T-helper 2 cell treated with Interferon-gamma antibody and Interleukin-4, amounts not matched to agents 5 μg/mL and 100 μg/mL, for 36 hours (primary cell): Measurements from ENCODE around the gene CRYAB.

Experiments
- DNase-seq: peaks from one replicate; pipeline ENCODE4 v3.0.0; 2021; ENCODE audit warnings: low spot score
- H3K27ac Mint-ChIP-seq: one replicate; pipeline ENCODE4 v1.8.0; 2021; ENCODE audit warnings: mild to moderate bottlenecking, mixed read lengths
- H3K27me3 Mint-ChIP-seq: one replicate; pipeline ENCODE4 v1.8.0; 2021; ENCODE audit warnings: low read depth, mixed read lengths
- H3K36me3 Mint-ChIP-seq: one replicate; pipeline ENCODE4 v1.8.0; 2021; ENCODE audit warnings: low read depth, mixed read lengths
- H3K4me1 Mint-ChIP-seq: one replicate; pipeline ENCODE4 v1.8.0; 2021; ENCODE audit warnings: low read depth, mixed read lengths
- H3K4me3 Mint-ChIP-seq: one replicate; pipeline ENCODE4 v1.8.0; 2022; ENCODE audit warnings: mild to moderate bottlenecking, moderate library complexity, mixed read lengths
- H3K9me3 Mint-ChIP-seq: one replicate; pipeline ENCODE4 v1.8.0; 2021; ENCODE audit warnings: mixed read lengths

CRYAB gene

DNA sequence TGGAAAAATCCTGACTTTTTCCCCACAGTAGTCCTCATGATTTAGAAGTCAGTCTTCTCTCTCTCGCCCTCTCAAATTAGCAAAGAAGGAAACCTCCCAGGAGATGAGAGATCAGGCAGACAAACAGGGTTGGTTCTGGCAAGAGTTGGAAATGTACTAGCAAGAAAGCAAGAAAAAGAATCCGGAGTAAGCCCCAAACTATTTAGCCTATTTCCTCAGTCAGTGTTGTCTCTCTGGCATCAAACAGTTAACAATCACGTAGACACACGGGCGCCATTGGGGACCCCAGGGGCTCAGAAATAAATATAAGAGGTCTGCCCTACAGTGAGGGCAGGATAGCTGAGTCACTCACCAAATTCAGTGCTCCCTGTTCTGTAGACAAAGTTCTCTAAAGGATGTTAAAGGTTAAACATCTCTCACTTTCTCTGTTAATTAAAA lies 11.8 kb upstream of the CRYAB start:
- H3K27ac Mint-ChIP-seq, result no peak overlapping the region
- H3K36me3 Mint-ChIP-seq, result no peaks in the 10 kb centered on the region
- H3K4me3 Mint-ChIP-seq, result no peak overlapping the region
- no peaks in the 10 kb centered on the region for H3K9me3 Mint-ChIP-seq
- H3K4me1 Mint-ChIP-seq, result peaks cover 15% of the 10 kb centered on the region
- DNase-seq, result no peak
- H3K27me3 Mint-ChIP-seq, result peaks cover 16% of the 10 kb centered on the region

DNA sequence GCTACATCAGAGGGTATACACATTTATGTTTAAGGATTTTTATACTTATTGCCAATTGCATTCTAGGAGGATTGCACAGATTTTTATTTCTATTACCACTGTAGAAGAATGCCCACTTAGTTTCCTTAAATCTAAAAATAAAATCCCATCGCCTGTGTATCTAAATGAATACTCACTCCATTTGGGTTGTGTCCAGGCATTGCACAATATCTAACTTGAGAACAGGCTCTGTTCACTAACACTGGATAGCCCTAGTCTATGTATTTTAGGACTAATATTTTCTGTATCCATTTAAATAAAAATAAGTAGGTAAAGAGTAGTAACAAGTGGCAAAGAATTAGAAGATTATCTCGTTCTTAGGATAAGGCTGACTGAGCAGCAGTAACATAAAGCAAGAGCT lies 11.2 kb upstream of the CRYAB start:
- DNase-seq, result no peak
- Mint-ChIP-seq H3K27ac (no peak overlapping the region), H3K9me3 (no peaks in the 10 kb centered on the region), H3K4me1 (peaks cover 15% of the 10 kb centered on the region), H3K4me3 (no peak overlapping the region), H3K27me3 (peaks cover 16% of the 10 kb centered on the region), H3K36me3 (no peaks in the 10 kb centered on the region)

DNA sequence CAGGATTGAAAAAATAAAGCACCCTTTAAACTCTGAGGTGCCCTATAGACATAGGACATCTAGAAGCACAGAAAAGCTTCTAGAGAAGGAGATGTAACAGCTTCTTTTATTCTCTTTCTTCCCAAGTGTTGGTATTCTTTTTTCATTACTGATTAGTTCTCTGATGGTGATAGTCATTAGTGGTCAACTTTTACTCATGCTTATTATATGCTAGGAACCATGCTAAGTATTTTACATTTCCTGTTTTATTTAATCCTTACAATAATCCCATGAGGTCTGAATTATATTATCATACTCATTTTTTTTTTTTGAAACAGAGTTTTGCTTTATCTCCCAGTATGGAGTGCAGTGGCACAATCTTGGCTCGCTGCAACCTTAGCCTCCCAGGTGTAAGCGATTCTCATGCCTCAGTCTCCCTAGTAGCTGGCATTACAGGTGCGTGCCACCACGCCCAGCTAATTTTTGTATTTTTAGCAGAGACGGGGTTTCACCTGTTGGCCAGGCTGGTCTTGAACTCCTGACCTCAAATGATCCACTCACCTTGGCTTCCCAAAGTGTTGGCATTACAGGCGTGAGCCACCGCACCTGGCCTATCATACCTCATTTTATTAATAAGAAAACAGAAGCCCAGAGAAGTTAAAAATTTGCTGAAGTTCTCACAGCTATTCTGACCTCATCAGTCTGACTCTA lies 10.1 kb upstream of the CRYAB start:
- H3K36me3 Mint-ChIP-seq, result no peaks in the 10 kb centered on the region
- no peak for DNase-seq
- H3K4me3 Mint-ChIP-seq, result no peak overlapping the region
- peaks cover 22% of the 10 kb centered on the region for H3K27me3 Mint-ChIP-seq
- no peaks in the 10 kb centered on the region for H3K9me3 Mint-ChIP-seq
- H3K27ac Mint-ChIP-seq, result no peak overlapping the region
- H3K4me1 Mint-ChIP-seq, result peaks cover 10% of the 10 kb centered on the region

DNA sequence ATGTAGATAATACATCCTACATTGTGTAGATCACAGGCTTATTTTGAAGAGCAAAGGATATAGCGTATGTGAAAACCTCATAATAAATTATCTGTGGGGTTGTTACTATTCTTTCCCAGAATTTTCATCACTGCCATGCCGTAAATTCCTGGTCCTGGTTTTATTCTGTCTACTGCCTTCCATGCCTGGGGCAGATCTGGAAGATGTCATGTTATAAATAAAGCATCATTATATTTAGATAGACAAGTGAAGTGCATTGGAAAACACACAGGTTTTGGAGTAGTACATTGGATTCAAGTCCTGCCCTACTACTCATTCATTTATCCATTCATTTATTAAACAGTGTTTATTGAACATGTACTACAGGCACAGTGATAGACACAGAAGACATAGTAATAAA lies 9.3 kb upstream of the CRYAB start:
- DNase-seq, result no peak
- Mint-ChIP-seq H3K27ac (no peak overlapping the region), H3K36me3 (no peaks in the 10 kb centered on the region), H3K9me3 (no peaks in the 10 kb centered on the region), H3K4me1 (peaks cover 3% of the 10 kb centered on the region), H3K27me3 (peaks cover 29% of the 10 kb centered on the region), H3K4me3 (no peak overlapping the region)

DNA sequence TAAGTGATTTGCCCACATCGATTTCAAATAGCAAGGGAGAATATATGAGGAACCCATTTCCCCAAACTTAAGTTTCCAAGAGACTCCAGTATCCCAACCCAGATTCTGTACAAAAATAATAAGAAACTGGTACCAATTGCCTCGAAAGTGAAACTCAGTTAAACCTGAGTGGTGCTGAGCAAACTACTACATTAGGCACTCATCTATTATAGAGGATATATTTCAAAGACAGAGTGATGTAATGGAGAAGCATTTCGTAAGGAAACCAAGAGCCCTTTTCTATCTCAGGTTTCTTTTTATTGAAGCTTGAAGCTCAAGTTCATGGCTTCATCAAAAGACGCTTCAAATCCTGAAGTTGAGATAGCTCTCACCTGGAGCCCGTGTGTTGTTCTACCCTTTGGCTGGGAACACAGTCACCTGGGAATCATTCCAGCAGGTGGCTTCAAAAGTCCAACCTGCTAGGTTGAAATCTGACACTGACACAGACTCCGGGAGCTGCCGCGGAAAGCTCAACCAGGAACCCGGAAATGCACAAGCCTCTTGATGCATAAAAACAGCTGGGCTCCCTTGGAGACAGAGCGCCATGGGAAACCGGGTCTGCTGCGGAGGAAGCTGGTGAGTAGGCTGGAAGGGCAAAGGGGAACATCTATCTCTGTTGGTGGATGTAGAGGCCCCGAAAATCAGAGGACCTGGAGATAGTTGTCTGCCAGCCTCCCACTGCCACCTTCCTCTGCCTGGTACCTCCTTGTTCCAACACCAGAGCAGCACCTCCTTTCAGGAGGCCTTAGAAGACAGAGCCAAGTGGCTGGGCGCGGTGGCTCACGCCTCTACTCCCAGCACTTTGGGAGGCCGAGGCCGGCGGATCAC lies 7.1 kb upstream of the CRYAB start, which contains the start of gene C11orf52:
Gene C11orf52, plus strand, starts transcription at position 524 of the 867 bp plus-strand sequence. Its CDS starts 60 bp downstream, at position 584.
- H3K27ac Mint-ChIP-seq, result no peak within 1 kb of the TSS
- peaks cover 44% of the 10 kb centered on the region for H3K27me3 Mint-ChIP-seq
- DNase-seq, result no peak
- H3K4me3 Mint-ChIP-seq, result no peak within 1 kb of the TSS
- H3K36me3 Mint-ChIP-seq, result no peaks in the 10 kb centered on the region
- H3K9me3 Mint-ChIP-seq, result no peaks in the 10 kb centered on the region
- no peaks in the 10 kb centered on the region for H3K4me1 Mint-ChIP-seq

DNA sequence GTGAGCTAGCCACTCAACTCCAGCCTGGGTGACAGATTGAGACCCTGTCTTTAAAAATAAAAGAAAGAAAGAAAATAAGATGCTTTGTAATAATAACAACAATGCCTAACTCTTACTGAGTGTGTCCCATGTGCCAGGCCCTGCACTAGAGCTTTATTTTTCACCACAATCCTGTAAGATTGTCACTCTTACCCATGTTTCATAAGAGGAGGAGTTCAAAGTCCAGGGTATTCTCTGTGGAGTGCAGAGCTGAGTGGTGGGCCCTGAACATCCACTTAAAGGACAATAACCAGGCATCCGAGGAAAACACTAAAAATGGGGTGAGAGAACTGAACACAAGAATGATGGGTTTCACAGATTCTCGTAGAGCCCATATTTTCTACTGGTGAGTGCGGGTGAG lies 6.2 kb upstream of the CRYAB start:
- no peaks in the 10 kb centered on the region for H3K9me3 Mint-ChIP-seq
- no peak for DNase-seq
- no peaks in the 10 kb centered on the region for H3K4me1 Mint-ChIP-seq
- H3K27ac Mint-ChIP-seq, result no peak overlapping the region
- H3K4me3 Mint-ChIP-seq, result no peak overlapping the region
- H3K36me3 Mint-ChIP-seq, result no peaks in the 10 kb centered on the region
- H3K27me3 Mint-ChIP-seq, result peaks cover 51% of the 10 kb centered on the region

DNA sequence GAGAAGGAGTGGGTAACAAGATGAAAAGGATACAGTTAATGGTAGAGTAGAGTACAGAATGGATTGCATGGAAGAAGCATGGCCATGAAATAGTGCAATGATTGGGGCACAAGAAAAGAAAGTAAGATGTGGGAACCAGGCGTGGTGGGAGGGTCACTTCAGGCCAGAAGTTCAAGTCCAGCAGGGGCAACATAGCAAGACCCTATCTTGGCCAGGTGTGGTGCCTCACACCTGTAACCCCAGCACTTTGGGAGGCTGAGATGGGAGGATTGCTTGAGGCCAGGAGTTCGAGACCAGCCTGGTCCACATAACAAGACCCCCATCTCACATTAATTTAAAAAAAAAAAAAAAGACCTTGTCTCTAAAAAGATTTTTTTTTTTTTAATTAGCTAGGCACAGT lies 5.7 kb upstream of the CRYAB start:
- Mint-ChIP-seq H3K36me3 (no peaks in the 10 kb centered on the region), H3K4me1 (no peaks in the 10 kb centered on the region), H3K9me3 (no peaks in the 10 kb centered on the region), H3K27me3 (peaks cover 51% of the 10 kb centered on the region), H3K4me3 (no peak overlapping the region), H3K27ac (no peak overlapping the region)
- no peak for DNase-seq

DNA sequence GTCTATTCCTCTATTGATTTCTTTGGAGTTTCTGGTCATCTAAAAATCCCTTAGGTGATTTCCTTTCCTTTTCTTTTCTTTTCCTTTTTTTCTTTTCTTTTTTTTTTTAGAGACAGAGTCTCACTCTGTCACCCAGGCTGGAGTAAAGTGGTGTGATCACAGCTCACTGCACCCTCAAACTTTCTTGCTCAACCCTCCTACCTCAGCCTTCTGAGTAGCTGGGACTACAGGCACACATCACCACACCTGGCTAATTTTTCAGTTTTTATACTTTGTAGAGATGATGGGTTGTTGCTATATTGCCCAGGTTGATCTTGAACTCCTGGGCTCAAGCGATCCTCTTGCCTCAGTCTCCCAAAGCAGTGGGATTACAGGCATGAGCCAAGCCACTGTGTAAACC lies 5.2 kb upstream of the CRYAB start:
- Mint-ChIP-seq H3K4me1 (no peaks in the 10 kb centered on the region), H3K27ac (no peak overlapping the region), H3K4me3 (no peak overlapping the region), H3K9me3 (no peaks in the 10 kb centered on the region), H3K27me3 (peaks cover 53% of the 10 kb centered on the region), H3K36me3 (no peaks in the 10 kb centered on the region)
- DNase-seq, result no peak

DNA sequence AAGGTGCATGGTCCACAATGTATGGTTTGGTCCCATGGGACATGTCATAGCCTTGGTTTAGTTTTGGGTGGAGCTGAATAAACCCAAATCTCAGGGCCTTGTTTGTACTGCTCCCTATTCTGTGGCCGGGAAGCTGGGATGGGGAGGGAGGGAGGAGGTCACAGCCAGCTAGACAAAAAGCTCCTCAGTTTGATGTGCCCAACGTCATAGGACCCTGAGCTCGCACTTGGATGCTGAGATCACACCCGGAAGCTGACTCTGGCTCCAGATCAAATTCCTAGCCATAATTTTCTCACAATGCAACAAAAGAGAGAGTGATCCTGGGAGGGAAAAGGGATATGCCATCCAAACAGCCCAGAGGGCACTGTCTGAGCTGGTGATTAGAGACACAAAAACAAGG lies 2.4 kb upstream of the CRYAB start:
- Mint-ChIP-seq H3K36me3 (no peaks in the 10 kb centered on the region), H3K27ac (no peak overlapping the region), H3K4me1 (no peaks in the 10 kb centered on the region), H3K9me3 (no peaks in the 10 kb centered on the region), H3K4me3 (no peak overlapping the region), H3K27me3 (peaks cover 61% of the 10 kb centered on the region)
- DNase-seq, result no peak

DNA sequence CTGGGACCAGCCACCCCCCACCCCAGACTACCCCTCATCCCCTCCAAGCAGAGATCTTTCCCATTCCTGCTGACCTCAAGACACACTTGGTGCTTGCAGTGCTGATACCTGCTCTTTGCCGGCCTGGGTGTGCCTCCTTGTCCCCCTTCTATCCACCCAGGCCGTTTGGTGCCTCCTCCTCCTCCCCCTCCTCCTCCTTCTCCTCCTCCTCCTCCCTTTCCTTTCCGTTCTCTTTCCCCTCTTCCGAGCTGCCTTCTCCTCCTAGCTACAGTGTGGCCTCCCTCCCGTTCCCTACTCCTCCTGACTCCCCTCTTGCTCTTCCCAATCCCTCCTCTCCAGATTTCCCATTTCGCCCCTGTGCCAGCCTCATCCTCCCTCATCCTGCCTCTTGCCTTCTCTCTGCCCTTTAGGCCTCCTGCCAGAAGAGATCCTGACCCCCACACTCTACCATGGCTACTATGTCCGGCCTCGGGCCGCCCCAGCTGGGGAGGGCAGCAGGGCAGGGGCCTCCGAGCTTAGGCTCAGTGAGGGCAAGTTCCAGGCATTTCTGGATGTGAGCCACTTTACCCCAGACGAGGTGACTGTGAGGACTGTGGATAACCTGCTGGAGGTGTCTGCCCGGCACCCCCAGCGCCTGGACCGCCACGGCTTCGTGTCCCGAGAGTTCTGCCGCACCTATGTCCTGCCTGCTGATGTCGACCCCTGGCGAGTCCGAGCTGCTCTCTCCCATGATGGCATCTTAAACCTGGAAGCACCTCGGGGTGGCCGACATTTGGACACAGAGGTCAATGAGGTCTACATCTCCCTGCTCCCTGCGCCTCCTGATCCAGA lies 1.7 kb upstream of the CRYAB start:
- no peak overlapping the region for H3K4me3 Mint-ChIP-seq
- peaks cover 66% of the 10 kb centered on the region for H3K27me3 Mint-ChIP-seq
- no peaks in the 10 kb centered on the region for H3K4me1 Mint-ChIP-seq
- H3K27ac Mint-ChIP-seq, result no peak overlapping the region
- H3K9me3 Mint-ChIP-seq, result no peaks in the 10 kb centered on the region
- DNase-seq, result no peak
- no peaks in the 10 kb centered on the region for H3K36me3 Mint-ChIP-seq

DNA sequence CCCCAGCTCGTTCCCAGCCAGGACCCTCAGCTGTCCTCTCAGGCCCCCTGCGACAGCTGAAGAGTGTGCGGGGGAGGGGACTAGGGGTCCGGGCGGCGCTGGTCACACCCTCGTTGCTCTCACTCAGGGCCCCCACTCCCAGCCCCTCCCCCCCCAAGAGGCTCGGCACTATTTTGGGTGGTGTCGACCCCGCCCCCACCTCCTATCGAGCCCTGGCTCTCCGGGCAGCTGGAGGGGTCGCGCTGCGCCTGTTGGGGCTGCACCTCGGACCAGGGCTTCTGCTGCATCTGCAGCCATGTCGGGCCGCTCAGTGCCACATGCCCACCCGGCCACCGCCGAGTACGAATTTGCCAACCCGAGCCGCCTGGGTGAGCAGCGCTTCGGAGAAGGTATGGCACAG lies 965 bp upstream of the CRYAB start, which contains the start of gene HSPB2:
Gene HSPB2, plus strand, starts transcription at position 200 of the 400 bp plus-strand sequence. Its CDS starts 96 bp downstream, at position 296.
- no peak within 1 kb of the TSS for H3K4me3 Mint-ChIP-seq
- H3K36me3 Mint-ChIP-seq, result no peaks in the 10 kb centered on the region
- peaks cover 66% of the 10 kb centered on the region for H3K27me3 Mint-ChIP-seq
- no peak for DNase-seq
- H3K9me3 Mint-ChIP-seq, result no peaks in the 10 kb centered on the region
- H3K27ac Mint-ChIP-seq, result no peak within 1 kb of the TSS
- no peaks in the 10 kb centered on the region for H3K4me1 Mint-ChIP-seq

DNA sequence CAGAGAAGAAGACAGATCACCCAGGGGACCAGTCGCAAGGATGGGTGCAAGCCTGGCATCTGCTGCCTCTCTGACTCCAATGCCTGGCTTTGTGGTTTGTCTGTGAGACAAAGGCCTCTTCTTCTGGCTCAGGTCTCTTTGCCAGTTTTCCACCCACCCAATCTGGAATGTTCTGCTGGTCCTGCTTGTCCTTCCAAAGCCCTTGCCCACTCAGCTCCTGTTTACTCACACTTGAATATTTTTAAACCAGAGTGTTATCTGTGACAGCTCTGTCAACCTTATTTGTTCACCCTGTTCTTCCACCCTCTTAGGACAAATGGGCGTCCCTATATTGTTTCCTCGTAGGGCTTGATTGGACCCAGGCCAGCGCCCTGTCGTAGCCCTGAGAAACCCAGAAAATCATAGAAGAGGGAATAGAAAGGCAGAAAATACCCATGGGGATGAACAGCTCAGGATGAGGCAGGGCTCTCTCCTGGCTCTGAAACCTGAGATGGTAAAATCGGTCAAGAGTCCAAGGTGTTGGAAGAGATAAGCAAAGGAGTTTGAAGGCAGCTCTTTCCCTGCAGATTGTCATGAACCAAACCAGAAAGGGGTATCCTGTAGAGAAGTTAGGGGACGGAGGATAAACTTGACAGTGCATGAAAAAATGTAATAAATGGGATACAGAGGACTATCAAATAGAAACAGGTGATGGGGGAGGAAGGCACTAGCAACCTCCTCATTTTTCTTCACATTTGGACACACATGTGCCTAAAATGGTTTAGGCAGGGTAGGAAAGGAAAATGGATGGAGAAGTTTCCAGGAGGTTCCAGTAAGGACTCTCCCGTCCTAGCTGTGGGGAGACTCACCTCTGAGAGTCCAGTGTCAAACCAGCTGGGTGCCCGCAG lies 651 bp downstream of the CRYAB start:
- H3K9me3 Mint-ChIP-seq, result no peaks in the 10 kb centered on the region
- peaks cover 55% of the 10 kb centered on the region for H3K27me3 Mint-ChIP-seq
- no peak overlapping the region for H3K4me3 Mint-ChIP-seq
- no peak overlapping the region for H3K27ac Mint-ChIP-seq
- H3K4me1 Mint-ChIP-seq, result no peaks in the 10 kb centered on the region
- H3K36me3 Mint-ChIP-seq, result no peaks in the 10 kb centered on the region
- no peak for DNase-seq

DNA sequence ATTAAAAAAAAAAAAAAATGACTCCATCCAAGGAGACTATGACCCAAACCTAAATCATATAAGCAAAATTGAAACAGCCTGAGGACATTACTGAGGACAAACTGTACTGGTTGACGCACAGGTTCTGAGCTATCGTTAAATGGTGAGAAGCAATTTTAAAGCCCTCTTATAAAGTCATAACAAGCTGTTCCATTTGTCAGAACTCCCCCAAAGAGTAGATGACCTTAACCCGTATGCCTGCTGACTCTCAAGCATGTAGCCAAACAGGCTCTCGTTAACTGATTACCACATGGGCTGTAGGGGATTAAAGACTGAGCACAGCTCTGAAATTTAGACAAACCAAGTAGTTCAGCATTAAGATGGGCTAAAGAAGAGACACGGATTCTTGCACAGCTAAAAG lies 2.2 kb downstream of the CRYAB start:
- H3K4me1 Mint-ChIP-seq, result no peaks in the 10 kb centered on the region
- no peak overlapping the region for H3K27ac Mint-ChIP-seq
- no peak for DNase-seq
- no peaks in the 10 kb centered on the region for H3K36me3 Mint-ChIP-seq
- H3K27me3 Mint-ChIP-seq, result peaks cover 49% of the 10 kb centered on the region
- H3K4me3 Mint-ChIP-seq, result no peak overlapping the region
- no peaks in the 10 kb centered on the region for H3K9me3 Mint-ChIP-seq
